PC-3 (cell line): Measurements from ENCODE around the gene ABCB8. TPM values are rescaled to one million over a fixed set of nuclear protein-coding genes. Genes with fewer than 3 reads are reported as not detected.

Experiments
- ATAC-seq: fragments of 200-7000 bp; cut with Tn5 transposase; 2 replicates; pipeline ENCODE4 v1.9.1; 2020; ENCODE audit warnings: mild to moderate bottlenecking, moderate library complexity
- BruUV-seq: library from RNA; stranded (reverse); fragments of 400-500 nt; replicated peaks from 2 replicates; lab custom pipeline; 2021; lab: Mats Ljungman, UMichigan
- CTCF ChIA-PET: fragments of 300-600 bp; sonication (Branson Sonifier 250); formaldehyde crosslinking; loops from one replicate; lab custom pipeline; 2022; ENCODE audit warnings: antibody characterized with exemption; lab: Charles Lee
- POLR2A ChIA-PET: fragments of 300-600 bp; sonication (Branson Sonifier 250); formaldehyde crosslinking; loops from one replicate; lab custom pipeline; 2022; ENCODE audit warnings: antibody characterized with exemption; ENCODE audit not compliant: unreplicated experiment; lab: Charles Lee
- DNase-seq: peaks from one replicate; pipeline ENCODE4 v3.0.0-alpha.2; 2015
- H2AFZ ChIP-seq: fragments of 300-600 bp; sonication (generic); 2 replicates; pipeline ENCODE4 v1.6.0; 2016; ENCODE audit warnings: antibody characterized with exemption, low read length
- H3F3A ChIP-seq: fragments of 300-600 bp; sonication (generic); one replicate; pipeline ENCODE4 v1.6.0; 2017; ENCODE audit warnings: antibody characterized with exemption, low read length, control low read depth, mild to moderate bottlenecking; ENCODE audit not compliant: unreplicated experiment
- H3K27ac ChIP-seq: fragments of 300-600 bp; sonication (generic); 2 replicates; pipeline ENCODE4 v1.5.1; 2016; ENCODE audit warnings: mild to moderate bottlenecking, low read length
- H3K27me3 ChIP-seq: fragments of 300-600 bp; sonication (generic); 2 replicates; pipeline ENCODE4 v1.6.1; 2016; ENCODE audit warnings: low read length, mixed read lengths
- H3K36me3 ChIP-seq: fragments of 300-600 bp; sonication (generic); 2 replicates; pipeline ENCODE4 v1.6.1; 2016; ENCODE audit warnings: low read depth, mixed run types, low read length, mixed read lengths
- H3K4me1 ChIP-seq: fragments of 300-600 bp; sonication (generic); 2 replicates; pipeline ENCODE4 v1.5.1; 2016; ENCODE audit warnings: low read length; ENCODE audit not compliant: insufficient read depth
- H3K4me2 ChIP-seq: fragments of 300-600 bp; sonication (generic); 2 replicates; pipeline ENCODE4 v1.6.0; 2016; ENCODE audit warnings: low read length
- H3K4me3 ChIP-seq: fragments of 300-600 bp; sonication (generic); 2 replicates; pipeline ENCODE4 v1.5.1; 2016; ENCODE audit warnings: mild to moderate bottlenecking, low read length, mixed read lengths
- H3K79me2 ChIP-seq: fragments of 300-600 bp; sonication (generic); 2 replicates; pipeline ENCODE4 v1.6.1; 2017; ENCODE audit warnings: low read length, mixed read lengths
- H3K9ac ChIP-seq: fragments of 300-600 bp; sonication (generic); 2 replicates; pipeline ENCODE4 v1.6.0; 2016; ENCODE audit warnings: mild to moderate bottlenecking, low read length
- H3K9me2 ChIP-seq: fragments of 300-600 bp; sonication (generic); replicated peaks from 2 replicates; pipeline ENCODE4 v1.6.1; 2016; ENCODE audit warnings: mixed run types, low read length, mixed read lengths
- H3K9me3 ChIP-seq: fragments of 300-600 bp; sonication (generic); 2 replicates; pipeline ENCODE4 v1.6.1; 2016; ENCODE audit warnings: low read length, mixed read lengths
- H4K20me1 ChIP-seq: fragments of 300-600 bp; sonication (generic); 2 replicates; pipeline ENCODE4 v1.6.1; 2016; ENCODE audit warnings: low read length, mixed read lengths
- EZH2 ChIP-seq: fragments of 300-600 bp; sonication (generic); IDR thresholded peaks from one replicate; pipeline ENCODE4 v1.6.1; 2017; ENCODE audit warnings: antibody characterized with exemption, mild to moderate bottlenecking, low read length; ENCODE audit not compliant: unreplicated experiment
- EZH2phosphoT487 ChIP-seq: fragments of 300-600 bp; sonication (generic); IDR thresholded peaks from 2 replicates; pipeline ENCODE4 v1.6.1; 2018; ENCODE audit warnings: mild to moderate bottlenecking, antibody characterized with exemption, low read length, borderline replicate concordance
- intact Hi-C: fragments of 100-400 bp; cut with micrococcal nuclease; formaldehyde crosslinking; loops from 2 replicates; pipeline ENCODE4 v1.9.0; 2023
- total RNA-seq: library from RNA; depleted of rRNA; stranded (reverse); fragments of >200 nt; gene quantifications from 2 replicates; pipeline ENCODE4 v1.2.3, GENCODE V29; 2014
- TF ChIP-seq, protein P1 (sequence below): fragments of 300-600 bp; sonication (generic); conservative IDR thresholded peaks from 2 replicates; pipeline ENCODE4 v1.5.1; 2017; ENCODE audit warnings: antibody characterized with exemption, low read depth, mild to moderate bottlenecking, low read length

The ABCB8 gene
- total RNA-seq, 1 experiment from 2014 or later = 58.4 TPM

DNA sequence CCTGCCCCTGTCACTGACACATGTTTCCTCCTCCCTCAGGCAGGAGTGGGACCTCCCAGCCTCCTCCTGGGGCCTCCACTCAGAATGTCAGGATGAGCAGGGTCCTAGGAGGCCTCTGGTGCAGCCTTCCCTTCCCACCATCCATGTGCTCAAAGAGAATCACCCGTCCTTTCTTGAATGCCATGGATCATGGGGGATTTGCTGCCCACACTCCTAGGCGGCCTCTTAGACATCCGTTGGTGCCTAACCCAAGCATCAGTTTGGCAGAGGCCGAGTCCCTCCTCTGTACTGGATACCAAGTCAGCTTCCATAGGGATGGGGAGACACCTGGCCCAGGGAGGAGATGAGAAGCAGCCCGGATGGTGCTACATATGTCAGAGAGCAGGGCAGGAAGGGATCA, 30.4 kb upstream of the ABCB8 start:
- Histone ChIP-seq H3K4me1 (no peaks in the 10 kb centered on the region), H3K36me3 (no peaks in the 10 kb centered on the region), H4K20me1 (no peaks in the 10 kb centered on the region), H3K27ac (no peak overlapping the region), H3K9me2 (no peaks in the 10 kb centered on the region), H3F3A (no peaks in the 10 kb centered on the region), H3K27me3 (no peaks in the 10 kb centered on the region), H3K79me2 (no peaks in the 10 kb centered on the region), H3K9me3 (no peaks in the 10 kb centered on the region), H3K4me2 (no peak overlapping the region), H2AFZ (no peak overlapping the region), H3K9ac (no peak overlapping the region), H3K4me3 (no peak overlapping the region)
- DNase-seq (no peak), ATAC-seq (no peak)
- no TSS peak for BruUV-seq
- intact Hi-C loops = no loop called here
- ChIA-PET CTCF (no interaction called here), POLR2A (no interaction called here)
- TF ChIP-seq EZH2phosphoT487 (no peak), EZH2 (no peak)
- TF ChIP-seq, protein P1, sequence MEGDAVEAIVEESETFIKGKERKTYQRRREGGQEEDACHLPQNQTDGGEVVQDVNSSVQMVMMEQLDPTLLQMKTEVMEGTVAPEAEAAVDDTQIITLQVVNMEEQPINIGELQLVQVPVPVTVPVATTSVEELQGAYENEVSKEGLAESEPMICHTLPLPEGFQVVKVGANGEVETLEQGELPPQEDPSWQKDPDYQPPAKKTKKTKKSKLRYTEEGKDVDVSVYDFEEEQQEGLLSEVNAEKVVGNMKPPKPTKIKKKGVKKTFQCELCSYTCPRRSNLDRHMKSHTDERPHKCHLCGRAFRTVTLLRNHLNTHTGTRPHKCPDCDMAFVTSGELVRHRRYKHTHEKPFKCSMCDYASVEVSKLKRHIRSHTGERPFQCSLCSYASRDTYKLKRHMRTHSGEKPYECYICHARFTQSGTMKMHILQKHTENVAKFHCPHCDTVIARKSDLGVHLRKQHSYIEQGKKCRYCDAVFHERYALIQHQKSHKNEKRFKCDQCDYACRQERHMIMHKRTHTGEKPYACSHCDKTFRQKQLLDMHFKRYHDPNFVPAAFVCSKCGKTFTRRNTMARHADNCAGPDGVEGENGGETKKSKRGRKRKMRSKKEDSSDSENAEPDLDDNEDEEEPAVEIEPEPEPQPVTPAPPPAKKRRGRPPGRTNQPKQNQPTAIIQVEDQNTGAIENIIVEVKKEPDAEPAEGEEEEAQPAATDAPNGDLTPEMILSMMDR = no peak

- no peak overlapping the region for H3K4me3 ChIP-seq
- no peaks in the 10 kb centered on the region for H3K9me3 ChIP-seq
- H3K4me2 ChIP-seq = no peak overlapping the region
- DNase-seq (no peak), ATAC-seq (no peak)
- intact Hi-C loops = no loop called here
- H3K79me2 ChIP-seq = no peaks in the 10 kb centered on the region
- POLR2A ChIA-PET = no interaction called here
- no peaks in the 10 kb centered on the region for H3K9me2 ChIP-seq
- no peak for TF ChIP-seq EZH2
- TF ChIP-seq, protein P1 = no peak
- no peak overlapping the region for H3K9ac ChIP-seq
- CTCF ChIA-PET = no interaction called here
- H4K20me1 ChIP-seq = no peaks in the 10 kb centered on the region
- no peaks in the 10 kb centered on the region for H3F3A ChIP-seq
- no peaks in the 10 kb centered on the region for H3K27me3 ChIP-seq
- no peaks in the 10 kb centered on the region for H3K36me3 ChIP-seq
- H2AFZ ChIP-seq = no peak overlapping the region
- BruUV-seq = no TSS peak
- H3K4me1 ChIP-seq = peaks cover 3% of the 10 kb centered on the region
- H3K27ac ChIP-seq = no peak overlapping the region
Observed at GRCh38 chr7:150998341-150998740, 29.9 kb upstream of the ABCB8 start.

DNA sequence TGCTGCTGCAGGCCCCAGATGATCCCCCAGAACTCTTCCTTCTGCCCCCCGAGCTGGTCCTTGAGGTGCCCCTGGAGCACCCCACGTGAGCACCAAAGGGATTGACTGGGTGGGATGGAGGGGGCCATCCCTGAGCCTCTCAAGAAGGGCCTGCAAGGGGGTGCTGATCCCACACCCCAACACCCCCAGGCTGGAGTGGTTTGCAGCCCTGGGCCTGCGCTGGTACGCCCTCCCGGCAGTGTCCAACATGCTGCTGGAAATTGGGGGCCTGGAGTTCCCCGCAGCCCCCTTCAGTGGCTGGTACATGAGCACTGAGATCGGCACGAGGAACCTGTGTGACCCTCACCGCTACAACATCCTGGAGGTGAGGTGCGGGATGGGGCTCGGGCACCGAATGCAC, 29.2 kb upstream of the ABCB8 start:
- Histone ChIP-seq H3F3A (no peaks in the 10 kb centered on the region), H2AFZ (no peak overlapping the region), H3K4me2 (no peak overlapping the region), H3K36me3 (no peaks in the 10 kb centered on the region), H3K9ac (no peak overlapping the region), H3K9me2 (no peaks in the 10 kb centered on the region), H4K20me1 (no peaks in the 10 kb centered on the region), H3K4me3 (no peak overlapping the region), H3K9me3 (no peaks in the 10 kb centered on the region), H3K4me1 (peaks cover 9% of the 10 kb centered on the region), H3K27me3 (no peaks in the 10 kb centered on the region), H3K79me2 (no peaks in the 10 kb centered on the region), H3K27ac (no peak overlapping the region)
- ChIA-PET POLR2A (no interaction called here), CTCF (no interaction called here)
- ATAC-seq (no peak), DNase-seq (no peak)
- TF ChIP-seq EZH2phosphoT487 = no peak
- TF ChIP-seq, protein P1 = no peak
- no peak for TF ChIP-seq EZH2
- intact Hi-C loops = no loop called here
- no TSS peak for BruUV-seq
